Activated effector memory CD4-positive, alpha-beta T cell treated with anti-CD3 and anti-CD28 coated beads, Interleukin-2, amount 50 U/mL, for 16 hours (primary cell): Measurements from ENCODE around the gene SFPQ.
"Not testable (repeated sequence)": the region's sequence is repeated elsewhere in the genome, so short reads cannot be mapped to it uniquely, and the experiment has no call there.

Experiments
- DNase-seq: peaks from one replicate; pipeline ENCODE4 v3.0.0-alpha.2; 2020

SFPQ gene

GRCh38 chr1:35187816-35188342, 5.1 kb downstream of the SFPQ start:
- no peak for DNase-seq

GRCh38 chr1:35186239-35186638, 6.7 kb downstream of the SFPQ start:
- DNase-seq, result no peak

DNA sequence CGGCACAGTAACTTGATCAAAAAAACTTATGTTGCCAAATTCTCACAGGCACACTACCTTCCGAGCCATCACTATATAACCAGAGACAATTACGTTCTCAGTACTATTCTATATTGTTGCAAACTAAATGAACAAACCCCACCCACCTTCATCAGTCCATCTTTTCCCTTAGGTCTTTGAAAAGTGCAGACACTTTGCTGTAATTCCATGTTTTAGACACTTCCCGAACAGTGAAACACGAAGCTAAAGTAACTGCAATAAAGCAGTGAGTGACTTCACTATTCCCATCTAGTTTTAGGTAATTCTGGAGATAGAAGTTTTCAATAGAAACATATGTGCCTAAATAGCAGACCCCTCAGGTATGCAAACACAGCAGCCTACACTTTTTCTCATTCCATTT, 7.7 kb downstream of the SFPQ start:
- no peak for DNase-seq

GRCh38 chr1:35184495-35185199, 8.3 kb downstream of the SFPQ start:
- no peak for DNase-seq

DNA sequence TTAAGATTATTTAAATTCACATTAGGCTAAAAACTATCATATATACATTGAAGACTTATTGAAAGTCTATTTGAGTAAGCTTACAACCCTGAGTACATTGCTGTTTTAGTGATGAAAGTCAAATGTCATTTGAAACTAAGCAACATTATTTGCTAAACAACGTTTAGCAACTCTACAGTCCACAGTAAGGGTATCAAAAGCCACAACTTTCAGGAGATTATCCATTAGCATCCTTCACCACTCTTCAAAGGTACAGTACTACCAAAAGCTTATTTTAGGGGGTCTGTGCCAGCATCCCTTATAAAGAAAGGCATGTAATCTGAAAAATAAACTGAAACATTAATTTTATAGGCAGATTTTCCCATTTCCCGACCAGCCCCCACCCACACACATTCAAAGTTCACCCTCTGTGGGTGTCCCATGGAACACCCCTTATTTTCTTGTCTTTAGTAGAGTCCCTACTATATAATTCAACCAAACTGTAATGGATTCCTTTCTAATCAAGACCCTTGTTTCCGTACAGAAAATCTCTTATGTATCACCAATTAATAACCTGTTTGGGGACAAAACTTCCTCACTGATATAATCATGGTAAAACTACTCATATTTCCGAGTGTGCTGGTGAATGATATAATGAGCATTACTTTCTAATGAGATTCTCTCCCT, 11.0 kb downstream of the SFPQ start:
- no peak for DNase-seq

DNA sequence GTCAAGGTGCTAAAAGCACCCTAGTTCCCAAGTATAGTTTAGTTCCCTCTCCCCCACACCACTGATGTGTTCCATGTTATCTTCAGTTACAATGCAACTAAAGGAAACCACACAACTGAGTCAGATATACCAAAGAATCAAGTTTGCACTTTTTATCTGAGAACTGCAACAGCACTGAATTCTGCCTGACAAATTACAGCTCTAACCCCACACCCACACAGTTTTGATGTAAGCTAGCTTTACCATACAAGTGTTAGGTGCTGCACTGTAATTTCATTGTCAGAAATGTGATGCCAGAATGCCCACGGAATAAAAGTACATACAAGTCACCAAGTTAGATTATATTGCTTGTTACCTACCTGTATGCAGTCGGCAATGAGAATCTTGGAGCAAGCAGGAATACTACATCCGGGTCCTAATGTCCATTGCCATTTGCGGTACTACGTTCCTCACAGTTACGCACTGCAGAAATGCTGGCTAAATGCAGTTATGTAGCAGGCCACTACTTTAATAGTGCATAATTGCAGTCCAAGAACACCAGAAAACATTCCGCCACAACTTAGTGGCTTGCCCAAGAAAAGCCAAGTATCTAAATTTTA, 12.1 kb downstream of the SFPQ start:
- no peak for DNase-seq

- DNase-seq, result no peak
These were observed 13.0 kb downstream of the SFPQ start for GRCh38 chr1:35179908-35180307.

DNA sequence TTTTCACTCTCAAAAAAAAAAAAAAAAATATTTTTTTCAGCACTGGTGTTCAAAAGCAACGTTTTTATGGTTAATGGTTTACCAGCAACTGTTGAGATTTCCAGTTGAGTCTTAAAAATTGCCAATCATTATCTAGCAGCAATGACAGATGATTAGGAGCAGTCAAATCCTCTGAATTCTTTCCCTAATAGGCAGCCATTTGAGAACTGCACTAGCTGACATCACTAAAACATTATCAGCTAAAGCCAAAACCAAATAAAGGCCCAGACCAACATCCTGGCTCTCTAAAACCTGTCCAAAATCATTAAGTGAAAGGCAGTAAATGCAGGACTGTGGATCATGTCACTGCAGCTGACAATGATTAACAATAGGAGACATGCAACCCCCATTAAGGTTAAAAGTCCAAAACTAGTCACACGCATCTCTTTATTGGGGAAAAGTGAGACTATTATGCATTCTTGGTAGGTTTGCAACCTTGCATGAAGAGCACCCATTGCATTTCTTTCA, 14.0 kb downstream of the SFPQ start:
- no peak for DNase-seq

- no peak for DNase-seq
These were observed 14.7 kb downstream of the SFPQ start for GRCh38 chr1:35178295-35178695.

DNA sequence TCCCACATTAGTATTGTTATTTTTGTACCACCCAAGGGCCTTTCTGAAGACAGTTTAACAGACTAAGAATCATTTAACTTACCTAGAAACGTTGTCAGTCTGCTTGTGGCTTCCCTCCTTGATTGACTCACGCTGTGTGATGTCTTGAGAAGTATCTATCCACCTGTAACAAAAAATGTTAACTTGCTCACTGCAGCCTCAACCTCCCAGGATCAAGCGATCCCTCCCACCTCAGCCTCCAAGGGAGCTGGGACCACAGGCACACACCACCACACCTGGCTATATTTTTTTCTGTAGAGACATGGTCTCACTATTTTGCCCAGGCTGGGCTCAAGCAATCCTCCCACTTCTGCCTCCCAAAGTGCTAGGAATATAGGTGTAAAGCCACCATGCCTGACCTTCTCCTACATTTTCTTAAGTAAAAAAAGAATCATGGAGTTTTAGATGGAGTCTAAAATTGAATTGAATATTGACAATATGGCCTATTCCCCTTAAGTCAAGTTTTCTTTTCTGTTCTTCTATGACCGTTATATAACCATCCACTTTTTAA, 15.6 kb downstream of the SFPQ start:
- DNase-seq, result no peak

- DNase-seq, result no peak
These were observed 17.3 kb downstream of the SFPQ start for GRCh38 chr1:35175602-35176001.

- DNase-seq, result no peak
These were observed 17.8 kb downstream of the SFPQ start for GRCh38 chr1:35175098-35175576.

DNA sequence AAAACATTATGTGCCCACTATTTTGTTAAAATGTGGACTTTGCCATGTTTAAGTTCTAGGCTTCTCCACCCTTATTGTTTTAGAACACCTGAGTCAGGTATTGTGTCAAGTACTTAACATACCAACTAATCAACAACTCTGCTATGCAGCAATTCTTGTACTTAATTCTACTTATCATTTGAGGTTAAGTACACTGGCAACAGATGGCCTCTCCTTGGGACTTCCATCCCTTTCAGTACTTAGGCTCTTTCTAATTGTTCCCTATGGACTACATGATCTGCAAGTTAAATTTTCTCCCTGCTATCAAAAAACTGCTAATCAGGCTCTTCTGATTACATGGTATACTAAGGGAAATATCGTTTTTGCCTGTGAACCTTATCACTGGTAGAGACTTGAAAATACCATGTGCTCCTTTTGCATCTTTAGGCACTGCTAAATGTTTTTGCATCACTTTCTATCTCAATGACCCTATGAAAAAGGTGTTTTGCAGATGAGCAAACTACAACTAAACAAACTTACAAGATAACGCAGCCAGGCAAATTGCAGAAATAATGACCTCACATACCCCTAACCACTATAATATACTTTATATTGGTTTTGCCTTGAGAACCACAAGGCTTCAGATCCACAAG, 18.9 kb downstream of the SFPQ start:
- DNase-seq, result no peak

- no peak for DNase-seq
These were observed 19.5 kb downstream of the SFPQ start for GRCh38 chr1:35173491-35173890.

GRCh38 chr1:35172022-35172421, 20.9 kb downstream of the SFPQ start:
- no peak for DNase-seq

DNA sequence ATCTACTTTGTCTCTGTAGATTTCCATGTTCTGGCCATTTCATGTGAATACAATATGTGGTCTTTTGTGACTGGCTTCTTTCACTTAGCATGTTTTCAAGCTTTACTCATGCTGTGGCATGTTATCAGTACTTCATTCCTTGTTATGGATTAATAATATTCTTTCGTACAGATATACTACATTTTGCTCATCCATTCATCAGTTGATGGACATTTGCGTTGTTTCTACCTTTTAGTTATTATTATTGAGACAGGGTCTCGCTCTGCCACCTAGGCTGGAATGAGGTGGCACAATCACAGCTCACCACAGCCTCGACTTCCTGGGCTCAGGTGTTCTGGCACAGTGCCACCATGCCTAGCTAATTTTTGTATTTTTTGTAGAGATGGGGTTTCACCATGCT, 21.4 kb downstream of the SFPQ start:
- no peak for DNase-seq

DNA sequence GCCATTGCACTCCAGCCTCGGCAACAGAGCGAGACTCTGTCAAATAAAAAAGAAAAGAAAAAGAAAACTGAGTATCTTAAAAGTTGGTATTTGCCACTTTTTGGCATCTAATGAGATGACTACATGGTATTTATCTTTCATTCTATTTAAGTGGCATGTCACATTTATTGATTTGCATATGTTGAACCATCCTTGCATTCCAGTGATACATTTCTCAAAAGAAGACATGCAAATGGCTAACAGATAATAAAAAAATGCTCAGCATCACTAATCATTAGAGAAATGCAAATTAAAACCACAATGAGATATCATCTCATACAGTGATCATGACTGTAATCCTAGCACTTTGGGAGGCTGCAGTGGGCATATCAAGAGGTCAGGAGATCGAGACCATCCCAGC, 28.1 kb downstream of the SFPQ start:
- no peak for DNase-seq

GRCh38 chr1:35151220-35151619, 41.7 kb downstream of the SFPQ start:
- no peak for DNase-seq

- not testable (repeated sequence) for DNase-seq
These were observed 46.9 kb downstream of the SFPQ start for GRCh38 chr1:35145892-35146549.

DNA sequence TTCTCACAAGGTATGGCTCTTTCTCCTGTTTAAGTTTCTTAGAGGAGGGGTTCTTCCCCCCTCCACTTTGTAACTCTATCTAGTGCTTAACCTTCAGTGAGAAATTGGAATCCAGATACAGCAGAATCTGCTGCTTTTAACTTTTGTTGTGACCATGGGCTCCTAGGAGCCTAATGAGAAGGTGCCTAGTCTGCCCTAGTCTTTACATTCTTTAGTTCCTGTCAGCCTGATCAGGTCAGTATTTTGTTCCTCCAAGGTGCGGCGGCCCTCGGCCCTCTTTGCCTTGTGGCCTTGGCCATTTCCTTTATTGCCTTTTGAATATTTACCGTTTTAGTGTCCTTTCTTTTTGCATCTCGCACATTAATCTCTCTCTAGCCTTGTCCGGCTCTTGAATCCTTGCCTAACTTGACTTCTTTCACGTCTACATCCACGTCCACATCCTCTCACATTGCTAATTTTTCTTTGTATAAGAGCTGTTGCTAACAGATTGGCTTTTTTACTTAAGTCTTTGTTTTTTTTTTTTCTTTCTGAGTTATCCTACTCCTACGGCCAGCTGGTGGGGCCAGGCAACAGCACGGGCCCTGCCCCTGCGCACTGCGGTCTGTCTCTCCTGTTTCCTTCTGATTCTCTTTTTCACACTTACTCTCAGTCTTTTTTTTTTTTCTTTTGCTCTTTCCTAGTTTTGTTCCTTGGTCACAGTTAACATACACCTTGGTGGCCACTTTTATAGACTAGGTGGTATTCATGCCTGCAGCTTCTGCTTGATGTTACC, 49.0 kb downstream of the SFPQ start:
- DNase-seq, result no peak

- not testable (repeated sequence) for DNase-seq
These were observed 50.2 kb downstream of the SFPQ start for GRCh38 chr1:35142728-35143127.

DNA sequence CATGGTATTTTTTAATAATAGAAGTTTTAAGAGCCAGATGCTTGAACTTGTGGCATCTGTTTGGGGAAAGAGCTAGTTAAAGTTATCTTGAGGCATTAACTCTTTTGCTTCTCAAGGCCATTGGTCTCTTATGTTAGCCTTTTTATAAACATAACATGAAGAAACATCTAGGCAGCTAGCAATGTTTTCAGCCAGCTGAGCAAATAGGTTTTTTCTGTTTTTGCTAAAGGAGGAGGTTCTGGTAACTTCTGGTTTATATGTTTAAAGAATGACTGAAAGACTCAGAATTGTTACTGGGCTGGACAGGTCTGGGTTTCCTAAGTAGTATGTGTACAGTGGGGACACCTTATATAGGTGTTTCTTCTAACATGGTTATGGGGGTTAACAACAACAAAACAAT, 50.7 kb downstream of the SFPQ start:
- DNase-seq, result not testable (repeated sequence)
